GM12878 (cell line): ENCODE results near the gene TSTD2. TPM values are rescaled to one million over a fixed set of nuclear protein-coding genes. Genes with fewer than 3 reads are reported as not detected.

Experiments
- ATF7 ChIP-seq: fragments of 450-650 bp; IDR thresholded peaks from 2 replicates; pipeline ENCODE4 v1.6.1; 2016; ENCODE audit warnings: low read depth, mild to moderate bottlenecking
- BACH1 ChIP-seq: fragments of 450-650 bp; IDR thresholded peaks from 2 replicates; pipeline ENCODE4 v1.6.1; 2017; ENCODE audit warnings: mild to moderate bottlenecking, borderline replicate concordance
- CBX5 ChIP-seq: sonication (generic); IDR thresholded peaks from 2 replicates; pipeline ENCODE4 v1.6.1; 2016; ENCODE audit warnings: low read depth, moderate library complexity, mild to moderate bottlenecking, inconsistent platforms
- CEBPZ ChIP-seq: fragments of 150-350 bp; IDR thresholded peaks from 2 replicates; pipeline ENCODE4 v1.6.1; 2016; ENCODE audit warnings: low read depth, low read length
- CREB1 ChIP-seq: IDR thresholded peaks from 2 replicates; pipeline ENCODE4 v1.6.1; 2012; ENCODE audit warnings: low read depth, mild to moderate bottlenecking, inconsistent platforms
- EGR1 ChIP-seq, 2 experiments: IDR thresholded peaks; 1 replicate in 1 of 2; 2 replicates in 1 of 2; pipeline ENCODE4 v1.6.1; 2011 to 2012; ENCODE audit warnings: low read depth in 2 of 2, low read length in 2 of 2, borderline replicate concordance in 1 of 2, mild to moderate bottlenecking in 1 of 2, moderate library complexity in 1 of 2
- ESRRA ChIP-seq: IDR thresholded peaks from 2 replicates; pipeline ENCODE4 v1.6.1; 2012; ENCODE audit warnings: mild to moderate bottlenecking, low read length, improper control_type of control experiment
- ETV6 ChIP-seq, 2 experiments: fragments of 450-650 bp in 1 of 2; IDR thresholded peaks in 1 of 2; conservative IDR thresholded peaks in 1 of 2; 2 replicates each; pipeline ENCODE4 v1.6.1; 2014; ENCODE audit warnings: antibody characterized with exemption in 1 of 2, borderline replicate concordance in 1 of 2, low read depth in 1 of 2, mild to moderate bottlenecking in 1 of 2, moderate library complexity in 1 of 2
- GABPA ChIP-seq: IDR thresholded peaks from 2 replicates; pipeline ENCODE4 v1.6.1; 2014; ENCODE audit warnings: antibody characterized with exemption, low read depth, mild to moderate bottlenecking, inconsistent platforms
- HSF1 ChIP-seq: fragments of 150-350 bp; IDR thresholded peaks from 2 replicates; pipeline ENCODE4 v1.6.1; 2014; ENCODE audit warnings: mild to moderate bottlenecking, low read depth, low read length
- MEF2B ChIP-seq: fragments of 450-650 bp; IDR thresholded peaks from 2 replicates; pipeline ENCODE4 v1.6.1; 2018; ENCODE audit warnings: mild to moderate bottlenecking, moderate library complexity; ENCODE audit not compliant: partially characterized antibody, poor library complexity, severe bottlenecking
- NFYB ChIP-seq: IDR thresholded peaks from 2 replicates; pipeline ENCODE4 v1.6.1; 2011; ENCODE audit warnings: low read depth, mild to moderate bottlenecking, low read length, improper control_type of control experiment, moderate library complexity; ENCODE audit not compliant: insufficient read depth
- RBBP5 ChIP-seq: fragments of 200-600 bp; sonication (generic); conservative IDR thresholded peaks from 2 replicates; pipeline ENCODE4 v1.6.1; 2016
- SKIL ChIP-seq: fragments of 450-650 bp; IDR thresholded peaks from 2 replicates; pipeline ENCODE4 v1.6.1; 2017; ENCODE audit warnings: mild to moderate bottlenecking, low read depth, inconsistent platforms; ENCODE audit not compliant: poor library complexity, severe bottlenecking
- SMC3 ChIP-seq: IDR thresholded peaks from 2 replicates; pipeline ENCODE4 v1.6.1; 2011; ENCODE audit warnings: low read length, improper control_type of control experiment, borderline replicate concordance
- SP1 ChIP-seq: IDR thresholded peaks from one replicate; pipeline ENCODE4 v1.6.1; 2011; ENCODE audit warnings: low read depth, low read length
- SREBF1 ChIP-seq: IDR thresholded peaks from 2 replicates; pipeline ENCODE4 v1.6.1; 2012; ENCODE audit warnings: mild to moderate bottlenecking, low read length
- SREBF2 ChIP-seq: IDR thresholded peaks from 2 replicates; pipeline ENCODE4 v1.6.1; 2012; ENCODE audit warnings: mild to moderate bottlenecking, low read length
- SRF ChIP-seq, 2 experiments: IDR thresholded peaks; 2 replicates each; pipeline ENCODE4 v1.6.1; 2011; ENCODE audit warnings: low read depth in 2 of 2, low read length in 2 of 2, mild to moderate bottlenecking in 1 of 2, moderate library complexity in 1 of 2
- SUPT20H ChIP-seq: IDR thresholded peaks from 2 replicates; pipeline ENCODE4 v1.6.1; 2011; ENCODE audit warnings: low read depth, mild to moderate bottlenecking, low read length, moderate library complexity, borderline replicate concordance; ENCODE audit not compliant: control insufficient read depth
- ZBED1 ChIP-seq: IDR thresholded peaks from 2 replicates; pipeline ENCODE4 v1.6.1; 2016; ENCODE audit warnings: borderline replicate concordance
- ZSCAN29 ChIP-seq: fragments of 450-650 bp; IDR thresholded peaks from 2 replicates; pipeline ENCODE4 v1.6.1; 2017; ENCODE audit warnings: mild to moderate bottlenecking, moderate library complexity
- polyA plus RNA-seq, 11 experiments: library from polyadenylated mRNA; depleted of rRNA in 4 of 11; unstranded in 6 of 11; stranded (reverse) in 5 of 11; fragments of >200 nt; fragmentation: Nextera tagmentation in 4 of 11; fragmentation: Illumina TruSeq in 1 of 11; extraction: Ambion mirVana in 4 of 11; extraction: Trizol in 1 of 11; gene quantifications; 1 replicate in 1 of 11; 2 replicates in 10 of 11; pipeline versions ENCODE4 v1.2.1 to v1.2.3, GENCODE V29; 2011 to 2016; ENCODE audit warnings: inconsistent platforms in 2 of 11, missing spikeins in 2 of 11, low read depth in 1 of 11
- total RNA-seq, 4 experiments: library from RNA; depleted of rRNA in 3 of 4; stranded (reverse); fragments of >200 nt in 3 of 4; fragmentation: Illumina TruSeq in 1 of 4; extraction: Trizol in 1 of 4; gene quantifications; 2 replicates each; pipeline versions ENCODE4 v1.2.1 to v1.2.3, GENCODE V29; 2013 to 2021
- TF ChIP-seq, protein P1 (sequence below): IDR thresholded peaks from 2 replicates; pipeline ENCODE4 v1.6.1; 2011; ENCODE audit warnings: borderline replicate concordance, low read depth, mild to moderate bottlenecking, moderate library complexity, low read length; ENCODE audit not compliant: insufficient read depth, poor library complexity, severe bottlenecking

TSTD2 gene
- total and polyA plus RNA-seq, 10 of the 15 experiments (the other 5 are each of a cell fraction or from before 2014, with no cell fraction given), result 5.0 to 30.6 (median 14.1) TPM

GRCh38 chr9:97559111-97559514 is 74.1 kb downstream of the TSTD2 start (continued):
- no peak for TF ChIP-seq ESRRA
- TF ChIP-seq ZBED1, result 0 out of 2 replicates have a peak, but pooled peaks have one; percentile 23
- peak in 1 of 2 experiments; percentile 18; a peak in 1 of 4 replicates for TF ChIP-seq ETV6 (conservative IDR thresholded peaks at IDR 0.05 in 1 of 2, IDR thresholded peaks at IDR 0.05 in 1 of 2; ENCODE audit: borderline replicate concordance in 1 of 2, low read depth in 1 of 2)
- TF ChIP-seq EGR1 (IDR thresholded peaks at IDR 0.05; ENCODE audit: borderline replicate concordance in 1 of 2, low read depth in 2 of 2, low read length in 2 of 2), result no peak
- TF ChIP-seq HSF1, result no peak
- peak; percentile 83; the same call in 1 of the 2 replicates for TF ChIP-seq BACH1
- no peak for TF ChIP-seq SRF (IDR thresholded peaks at IDR 0.05; ENCODE audit: low read depth in 2 of 2, low read length in 2 of 2)
- no peak for TF ChIP-seq SREBF2
- TF ChIP-seq ZSCAN29, result no peak
- TF ChIP-seq NFYB, result no peak
- peak; percentile 52 for TF ChIP-seq CREB1
- peak; percentile 88 for TF ChIP-seq ATF7
- TF ChIP-seq SREBF1, result peak; percentile 53; the same call in 1 of the 2 replicates
- TF ChIP-seq CBX5, result no peak; the same call in 1 of the 2 replicates
- TF ChIP-seq SUPT20H, result no peak
- no peak for TF ChIP-seq RBBP5
- no peak for TF ChIP-seq CEBPZ
- TF ChIP-seq SP1, result no peak
- TF ChIP-seq SKIL, result no peak
- TF ChIP-seq GABPA, result no peak
- TF ChIP-seq MEF2B, result peak; percentile 79
- TF ChIP-seq, protein P1, sequence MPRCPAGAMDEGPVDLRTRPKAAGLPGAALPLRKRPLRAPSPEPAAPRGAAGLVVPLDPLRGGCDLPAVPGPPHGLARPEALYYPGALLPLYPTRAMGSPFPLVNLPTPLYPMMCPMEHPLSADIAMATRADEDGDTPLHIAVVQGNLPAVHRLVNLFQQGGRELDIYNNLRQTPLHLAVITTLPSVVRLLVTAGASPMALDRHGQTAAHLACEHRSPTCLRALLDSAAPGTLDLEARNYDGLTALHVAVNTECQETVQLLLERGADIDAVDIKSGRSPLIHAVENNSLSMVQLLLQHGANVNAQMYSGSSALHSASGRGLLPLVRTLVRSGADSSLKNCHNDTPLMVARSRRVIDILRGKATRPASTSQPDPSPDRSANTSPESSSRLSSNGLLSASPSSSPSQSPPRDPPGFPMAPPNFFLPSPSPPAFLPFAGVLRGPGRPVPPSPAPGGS, result no peak
- no peak for TF ChIP-seq SMC3
